Mesenchymal stem cell (in vitro differentiated cells and primary cell): ENCODE results near the gene DIP2C.
A peak's percentile ranks its signal among the peaks of the same experiment; 100 is the strongest.

Experiments
- DNase-seq: peaks from one replicate; pipeline ENCODE4 v3.0.0-alpha.2; 2013
- H2AFZ ChIP-seq: one replicate; pipeline ENCODE4 v1.6.1; 2013; ENCODE audit warnings: low read depth, mild to moderate bottlenecking, control low read depth, inconsistent platforms, low read length, moderate library complexity
- H2AK5ac ChIP-seq: 2 replicates; pipeline ENCODE4 v1.6.1; 2013; ENCODE audit warnings: low read length, moderate library complexity, mild to moderate bottlenecking, inconsistent platforms; ENCODE audit not compliant: severe bottlenecking
- H2BK120ac ChIP-seq: one replicate; pipeline ENCODE4 v1.6.1; 2013; ENCODE audit warnings: low read depth, mild to moderate bottlenecking, inconsistent platforms, low read length, moderate library complexity
- H2BK12ac ChIP-seq, 2 experiments: one replicate each; pipeline ENCODE4 v1.6.1; 2013; ENCODE audit warnings: inconsistent platforms in 2 of 2, low read length in 2 of 2, mild to moderate bottlenecking in 2 of 2, moderate library complexity in 2 of 2, control low read depth in 1 of 2
- H2BK15ac ChIP-seq: one replicate; pipeline ENCODE4 v1.6.1; 2013; ENCODE audit warnings: mild to moderate bottlenecking, low read depth, inconsistent platforms; ENCODE audit not compliant: poor library complexity, severe bottlenecking
- H2BK5ac ChIP-seq: 2 replicates; pipeline ENCODE4 v1.6.1; 2013; ENCODE audit warnings: low read depth, mild to moderate bottlenecking, low read length, control low read depth, inconsistent platforms; ENCODE audit not compliant: poor library complexity, severe bottlenecking
- H3K14ac ChIP-seq, 2 experiments: one replicate each; pipeline ENCODE4 v1.6.1; 2013; ENCODE audit warnings: inconsistent platforms in 2 of 2, low read length in 2 of 2, control low read depth in 1 of 2, mild to moderate bottlenecking in 1 of 2, moderate library complexity in 1 of 2
- H3K18ac ChIP-seq, 2 experiments: one replicate each; pipeline ENCODE4 v1.6.1; 2013; ENCODE audit warnings: inconsistent platforms in 2 of 2, low read length in 2 of 2, control low read depth in 1 of 2, low read depth in 1 of 2, mild to moderate bottlenecking in 1 of 2
- H3K23ac ChIP-seq, 2 experiments: one replicate each; pipeline ENCODE4 v1.6.1; 2013; ENCODE audit warnings: inconsistent platforms in 2 of 2, low read length in 2 of 2, mild to moderate bottlenecking in 2 of 2, moderate library complexity in 2 of 2, control low read depth in 1 of 2
- H3K27ac ChIP-seq: 2 replicates; pipeline ENCODE4 v1.5.1; 2013; ENCODE audit warnings: mild to moderate bottlenecking, moderate library complexity, low read length, control low read depth, inconsistent platforms; ENCODE audit not compliant: poor library complexity, severe bottlenecking
- H3K27me3 ChIP-seq, 2 experiments: 2 replicates each; pipeline versions ENCODE4 v1.6.1 to v1.7.0; 2013; ENCODE audit warnings: low read length in 2 of 2, mild to moderate bottlenecking in 2 of 2, moderate library complexity in 2 of 2, control low read depth in 1 of 2, inconsistent platforms in 1 of 2; ENCODE audit not compliant: control insufficient read depth in 1 of 2, insufficient read depth in 1 of 2
- H3K36me3 ChIP-seq, 2 experiments: 2 replicates each; pipeline versions ENCODE4 v1.6.1 to v1.7.0; 2013; ENCODE audit warnings: low read length in 2 of 2, control low read depth in 1 of 2, inconsistent platforms in 1 of 2, low read depth in 1 of 2, mild to moderate bottlenecking in 1 of 2; ENCODE audit not compliant: insufficient read depth in 2 of 2, control insufficient read depth in 1 of 2
- H3K4ac ChIP-seq, 2 experiments: one replicate each; pipeline ENCODE4 v1.6.1; 2013; ENCODE audit warnings: inconsistent platforms in 2 of 2, low read length in 2 of 2, mild to moderate bottlenecking in 2 of 2, moderate library complexity in 2 of 2, control low read depth in 1 of 2, low read depth in 1 of 2
- H3K4me1 ChIP-seq: 2 replicates; pipeline ENCODE4 v1.6.1; 2013; ENCODE audit warnings: low read depth, low read length, control low read depth; ENCODE audit not compliant: control insufficient read depth, insufficient read depth
- H3K4me2 ChIP-seq: 2 replicates; pipeline ENCODE4 v1.6.1; 2013; ENCODE audit warnings: low read length, mild to moderate bottlenecking, inconsistent platforms; ENCODE audit not compliant: poor library complexity, severe bottlenecking
- H3K4me3 ChIP-seq, 2 experiments: 2 replicates each; pipeline versions ENCODE4 v1.5.1 to v1.7.0; 2013; ENCODE audit warnings: low read length in 2 of 2, mild to moderate bottlenecking in 2 of 2, control low read depth in 1 of 2, low read depth in 1 of 2; ENCODE audit not compliant: insufficient read depth in 1 of 2
- H3K79me1 ChIP-seq: replicated peaks from 2 replicates; pipeline ENCODE4 v1.6.1; 2013; ENCODE audit warnings: mild to moderate bottlenecking, control low read depth, low read length, inconsistent platforms; ENCODE audit not compliant: poor library complexity, severe bottlenecking
- H3K9ac ChIP-seq: 2 replicates; pipeline ENCODE4 v1.7.0; 2013; ENCODE audit warnings: mild to moderate bottlenecking, low read length, moderate library complexity
- H3K9me3 ChIP-seq: 2 replicates; pipeline ENCODE4 v1.7.0; 2013; ENCODE audit warnings: mild to moderate bottlenecking, low read length; ENCODE audit not compliant: control insufficient read depth
- H4K8ac ChIP-seq: one replicate; pipeline ENCODE4 v1.6.1; 2013; ENCODE audit warnings: inconsistent platforms, mild to moderate bottlenecking, low read length, moderate library complexity
- H4K91ac ChIP-seq: one replicate; pipeline ENCODE4 v1.6.1; 2013; ENCODE audit warnings: mild to moderate bottlenecking, low read length, inconsistent platforms
- WGBS: methylation state at CpG from one replicate; pipeline ENCODE4 v1.1.7; 2013; ENCODE audit warnings: mixed read lengths; 5-methylcytosine and 5-hydroxymethylcytosine counted together

DIP2C gene

GRCh38 chr10:583433-583832 is 106.0 kb downstream of the DIP2C start:
- peaks cover 29% of the 10 kb centered on the region for H3K79me1 ChIP-seq
- no peak overlapping the region for H2AFZ ChIP-seq
- H3K23ac ChIP-seq, result no peak overlapping the region
- no peak overlapping the region for H2BK15ac ChIP-seq
- DNase-seq, result no peak
- no peak overlapping the region for H3K4ac ChIP-seq
- H3K9ac ChIP-seq, result no peak overlapping the region
- H3K18ac ChIP-seq, result no peak overlapping the region
- no peak overlapping the region for H2BK120ac ChIP-seq
- H3K27ac ChIP-seq, result no peak overlapping the region
- H3K27me3 ChIP-seq, result no peaks in the 10 kb centered on the region
- H3K4me1 ChIP-seq, result peaks cover 16% of the 10 kb centered on the region
- 97% methylated on average over 14 of the region's 14 CpGs for WGBS
- no peak overlapping the region for H2BK5ac ChIP-seq
- no peaks in the 10 kb centered on the region for H3K9me3 ChIP-seq
- H3K36me3 ChIP-seq, result peaks cover 0 to 5% of the 10 kb centered on the region in 2 experiments
- H4K91ac ChIP-seq, result no peak overlapping the region
- H2AK5ac ChIP-seq, result no peak overlapping the region
- no peak overlapping the region for H3K4me3 ChIP-seq
- H4K8ac ChIP-seq, result no peak overlapping the region
- no peak overlapping the region for H3K4me2 ChIP-seq
- no peak overlapping the region for H2BK12ac ChIP-seq
- no peak overlapping the region for H3K14ac ChIP-seq

DNA sequence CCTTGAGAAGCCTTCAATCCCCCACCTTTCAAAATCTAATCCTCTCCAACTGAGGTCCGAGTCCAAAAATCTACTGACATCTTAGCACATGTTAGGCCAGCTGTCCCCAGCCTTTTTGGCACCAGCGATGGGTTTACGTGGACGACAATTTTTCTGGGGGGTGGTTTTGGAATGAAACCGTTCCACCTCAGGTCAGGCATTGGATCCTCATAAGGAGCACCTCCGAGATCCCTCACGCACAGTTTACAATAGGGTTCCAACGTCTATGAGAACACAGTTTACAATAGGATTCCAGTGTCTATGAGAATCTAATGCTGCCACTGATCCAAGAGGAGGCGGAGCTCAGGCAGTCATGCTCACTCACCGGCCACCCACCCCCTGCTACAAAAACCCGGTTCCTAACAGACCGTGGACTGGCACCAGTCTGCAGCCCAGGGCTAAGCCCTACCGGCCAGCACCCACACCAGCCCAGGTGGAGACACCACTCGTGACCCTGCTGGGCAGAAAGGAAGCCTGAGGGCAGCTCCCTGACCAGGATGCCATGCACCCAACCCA is 107.6 kb downstream of the DIP2C start:
- Histone ChIP-seq H3K14ac (no peak overlapping the region), H3K4ac (no peak overlapping the region)

GRCh38 chr10:580778-581177 is 108.7 kb downstream of the DIP2C start:
- H3K9me3 ChIP-seq, result no peaks in the 10 kb centered on the region
- no peak overlapping the region for H3K14ac ChIP-seq
- H2BK5ac ChIP-seq, result no peak overlapping the region
- H2AK5ac ChIP-seq, result no peak overlapping the region
- no peak overlapping the region for H3K4me2 ChIP-seq
- H2BK12ac ChIP-seq, result no peak overlapping the region
- H4K8ac ChIP-seq, result no peak overlapping the region
- no peak overlapping the region for H4K91ac ChIP-seq
- H3K23ac ChIP-seq, result no peak overlapping the region
- peak overlapping the region; percentile 35 for H3K9ac ChIP-seq
- H3K79me1 ChIP-seq, result peaks cover 25% of the 10 kb centered on the region
- peaks cover 8% of the 10 kb centered on the region for H3K4me1 ChIP-seq
- H3K36me3 ChIP-seq, result peaks cover 0 to 2% of the 10 kb centered on the region in 2 experiments
- H3K4me3 ChIP-seq, result no peak overlapping the region
- DNase-seq, result peak; percentile 82
- H3K27ac ChIP-seq, result no peak overlapping the region
- H2BK15ac ChIP-seq, result no peak overlapping the region
- 55% methylated on average over 6 of the region's 6 CpGs for WGBS
- H2AFZ ChIP-seq, result no peak overlapping the region
- no peaks in the 10 kb centered on the region for H3K27me3 ChIP-seq
- no peak overlapping the region for H3K18ac ChIP-seq
- H2BK120ac ChIP-seq, result no peak overlapping the region
- H3K4ac ChIP-seq, result no peak overlapping the region

More for the DNA sequence above, 107.6 kb downstream of the DIP2C start:
- Histone ChIP-seq H3K27ac (no peak overlapping the region), H3K9me3 (no peaks in the 10 kb centered on the region), H2AFZ (no peak overlapping the region), H3K79me1 (peaks cover 26% of the 10 kb centered on the region), H4K8ac (no peak overlapping the region), H3K36me3 (peaks cover 0 to 2% of the 10 kb centered on the region in 2 experiments), H2AK5ac (no peak overlapping the region), H2BK5ac (no peak overlapping the region), H3K9ac (no peak overlapping the region), H4K91ac (no peak overlapping the region), H2BK120ac (no peak overlapping the region), H2BK15ac (no peak overlapping the region), H2BK12ac (no peak overlapping the region), H3K4me2 (no peak overlapping the region), H3K27me3 (no peaks in the 10 kb centered on the region), H3K18ac (no peak overlapping the region), H3K4me1 (peaks cover 11% of the 10 kb centered on the region), H3K23ac (no peak overlapping the region), H3K4me3 (no peak overlapping the region)
- WGBS, result 93% methylated on average over 14 of the region's 14 CpGs
- no peak for DNase-seq

DNA sequence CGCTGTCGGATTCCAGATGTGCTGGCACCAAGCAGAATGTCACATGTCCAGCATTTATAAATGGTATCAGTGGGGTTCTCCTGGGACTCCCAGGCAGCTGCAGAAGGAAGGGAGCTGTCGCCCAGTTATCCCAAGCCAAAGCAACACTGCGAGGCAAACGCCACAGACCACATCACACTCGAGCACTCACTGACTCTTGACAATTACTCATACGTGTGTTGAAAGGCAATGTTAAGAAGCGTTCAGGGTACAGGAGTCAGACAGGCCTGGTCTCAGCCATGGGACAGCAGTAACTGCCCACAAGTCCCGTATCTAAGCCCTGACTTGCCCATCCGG is 113.4 kb downstream of the DIP2C start:
- Histone ChIP-seq H3K23ac (no peak overlapping the region), H2AK5ac (no peak overlapping the region), H2BK15ac (no peak overlapping the region), H3K27ac (no peak overlapping the region), H3K4me1 (peaks cover 11% of the 10 kb centered on the region), H3K18ac (no peak overlapping the region), H3K4me2 (no peak overlapping the region), H4K91ac (no peak overlapping the region), H4K8ac (peak overlapping the region; percentile 10), H3K14ac (no peak overlapping the region), H2BK120ac (no peak overlapping the region), H3K79me1 (peaks cover 33% of the 10 kb centered on the region), H3K36me3 (peaks cover 0 to 2% of the 10 kb centered on the region in 2 experiments), H2BK5ac (no peak overlapping the region), H3K9me3 (no peaks in the 10 kb centered on the region), H3K27me3 (no peaks in the 10 kb centered on the region), H3K4ac (no peak overlapping the region), H3K9ac (peak overlapping the region; percentile 40), H2BK12ac (no peak overlapping the region), H3K4me3 (peak overlapping the region in 1 of 2 experiments; percentile 62), H2AFZ (no peak overlapping the region)
- no peak for DNase-seq
- WGBS, result 86% methylated on average over 10 of the region's 10 CpGs
